Fibroblast of gingiva (primary cell): Measurements from ENCODE around the gene LIN7C.
"Not testable (repeated sequence)": the region's sequence is repeated elsewhere in the genome, so short reads cannot be mapped to it uniquely, and the experiment has no call there.

ENCODE experiments used
- DNase-seq: peaks from one replicate; pipeline ENCODE4 v3.0.0-alpha.2; 2011; ENCODE audit warnings: low read depth

LIN7C gene, protein sequence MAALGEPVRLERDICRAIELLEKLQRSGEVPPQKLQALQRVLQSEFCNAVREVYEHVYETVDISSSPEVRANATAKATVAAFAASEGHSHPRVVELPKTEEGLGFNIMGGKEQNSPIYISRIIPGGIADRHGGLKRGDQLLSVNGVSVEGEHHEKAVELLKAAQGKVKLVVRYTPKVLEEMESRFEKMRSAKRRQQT

DNA sequence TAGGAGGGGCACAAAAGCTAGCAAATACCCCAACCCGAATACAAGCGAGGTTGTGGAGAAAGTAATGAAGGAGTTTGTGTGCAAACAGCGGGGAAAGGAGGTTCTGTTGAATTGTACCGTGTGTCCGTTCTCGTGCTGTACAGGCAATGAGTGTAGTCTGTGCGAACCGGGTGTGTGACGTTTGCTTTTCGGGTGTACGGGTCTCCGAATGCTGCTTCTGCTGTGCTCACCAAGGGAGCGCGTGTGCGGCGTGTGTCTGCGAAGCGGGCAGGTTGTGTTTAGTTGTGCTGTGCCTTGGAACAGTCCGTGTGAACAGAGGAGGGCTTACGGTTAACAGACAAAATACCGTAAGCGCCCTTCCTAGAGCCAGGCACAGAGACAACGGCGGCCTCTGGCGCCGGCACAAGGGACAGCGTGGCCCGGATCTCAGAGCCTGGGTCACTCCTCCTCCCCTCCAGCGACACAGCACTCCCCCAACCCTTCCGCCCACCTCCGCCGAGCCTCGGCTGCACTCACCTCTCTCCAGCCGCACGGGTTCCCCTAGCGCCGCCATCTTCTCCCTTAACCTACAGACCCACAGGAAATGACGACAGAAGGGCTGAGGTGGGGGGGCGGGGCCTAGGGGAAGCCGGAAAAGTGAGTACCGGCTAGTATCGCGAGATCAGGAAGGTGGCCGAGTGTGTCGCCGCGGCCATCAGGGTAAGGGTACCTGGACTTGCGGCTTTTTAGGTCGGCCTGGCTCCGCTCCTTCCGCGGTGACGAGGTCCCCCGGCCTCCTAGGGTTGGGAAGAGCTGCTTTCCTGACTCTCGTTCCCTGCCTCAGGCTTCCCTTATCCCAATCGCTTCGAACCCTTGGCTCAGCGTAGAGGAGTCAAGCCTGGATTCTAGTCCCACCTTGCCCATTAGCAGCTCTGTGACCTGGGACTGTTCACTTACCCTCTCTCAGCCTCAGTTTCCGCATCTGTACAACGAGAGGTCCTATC, at the start of gene LIN7C:
LIN7C (minus strand) TSS at position 570 of the 983 bp plus-strand sequence; CDS start at position 553, 17 bp downstream.
- DNase-seq = peak; percentile 94

DNA sequence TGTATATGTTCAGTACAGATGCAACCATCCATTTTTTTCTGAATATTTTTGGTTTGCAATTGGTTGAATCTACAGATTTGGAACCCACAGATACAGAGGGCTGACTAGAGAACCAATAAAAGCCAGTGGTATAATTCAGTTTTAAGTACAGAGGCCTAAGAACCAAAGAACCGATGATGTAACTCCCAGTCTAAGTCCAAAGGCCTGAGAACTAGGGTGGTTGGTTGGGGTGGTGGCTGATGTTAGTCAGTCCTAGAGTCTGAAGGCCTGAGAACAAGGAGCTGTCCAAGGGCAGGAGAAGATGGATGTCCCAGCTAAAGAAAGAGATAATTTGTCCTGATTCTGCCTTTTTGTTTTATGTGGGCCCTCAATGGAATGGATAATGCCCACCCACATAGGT, 48.7 kb upstream of the LIN7C start:
- DNase-seq = no peak

DNA sequence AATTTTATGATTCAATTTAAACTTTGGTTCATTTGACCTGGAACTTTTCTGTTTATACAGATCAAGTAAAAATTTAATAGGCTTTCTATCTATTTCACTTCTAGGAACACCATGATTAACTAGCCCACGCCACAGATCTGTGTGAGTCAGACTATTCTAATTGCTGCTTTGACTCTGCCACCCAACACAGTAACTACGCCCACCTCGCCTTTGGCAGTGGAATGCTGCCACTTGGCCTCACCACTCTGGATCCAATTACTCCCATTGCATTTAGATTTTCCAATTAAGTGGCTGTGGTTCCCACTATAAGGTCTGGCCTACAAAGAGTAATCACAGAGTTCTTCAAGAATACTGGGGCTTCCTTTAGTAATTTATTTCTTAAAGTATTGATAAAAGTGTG, 46.6 kb upstream of the LIN7C start:
- no peak for DNase-seq

DNA sequence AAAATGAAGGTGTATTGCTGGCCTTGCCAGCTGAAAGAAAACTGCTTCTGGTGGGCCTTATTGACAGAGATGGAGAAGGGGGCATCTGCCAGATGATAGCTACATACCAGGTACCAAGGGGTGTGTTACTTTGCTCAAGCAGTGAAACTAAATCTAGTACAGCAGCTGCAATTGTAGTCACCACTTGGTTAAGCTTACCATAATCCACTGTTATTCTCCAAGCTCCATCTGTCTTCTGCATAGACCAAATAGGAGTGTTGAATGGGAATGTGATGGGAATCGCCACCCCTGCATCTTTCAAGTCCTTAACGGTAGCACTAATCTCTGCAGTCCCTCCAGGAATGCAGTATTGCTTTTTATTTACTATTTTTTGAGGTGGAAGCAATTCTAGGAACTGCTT, 45.8 kb upstream of the LIN7C start:
- DNase-seq = no peak

DNA sequence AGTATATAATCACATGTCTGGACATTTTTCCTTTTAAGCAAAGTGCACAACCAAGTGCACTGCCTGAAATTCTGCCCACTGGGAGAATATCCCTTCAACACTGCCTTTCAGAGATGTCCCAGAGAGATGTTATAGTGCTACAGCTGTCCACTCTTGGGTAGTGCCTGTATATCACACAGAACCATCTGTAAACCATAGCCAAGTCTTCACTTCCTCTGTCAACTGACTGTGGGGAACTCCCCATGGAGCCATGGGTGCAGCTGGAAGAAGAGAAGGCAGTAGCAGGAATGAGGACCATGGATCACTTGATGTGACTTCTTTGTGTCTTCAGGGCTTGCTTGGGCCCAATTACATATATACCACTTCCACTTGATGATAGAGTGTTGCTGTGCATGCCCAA, 44.6 kb upstream of the LIN7C start:
- no peak for DNase-seq

DNA sequence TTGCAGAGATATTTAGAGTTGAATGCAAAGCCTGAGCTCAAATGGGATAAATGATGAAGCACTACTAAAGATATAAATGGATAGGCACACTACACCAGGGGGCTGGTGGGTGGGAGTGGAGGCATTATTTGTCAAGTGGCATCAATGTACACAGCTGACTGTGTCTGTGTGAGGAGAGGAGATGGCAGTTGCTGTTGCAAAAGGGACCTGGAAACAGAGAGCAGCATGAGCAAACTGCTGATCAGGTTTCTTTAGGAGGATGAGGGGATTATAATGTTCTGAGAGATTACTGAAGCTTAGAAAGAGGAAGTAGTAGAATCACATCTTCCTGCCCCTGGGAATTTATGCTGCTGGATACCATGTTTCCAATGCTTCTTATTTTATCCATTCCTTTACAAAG, 39.4 kb upstream of the LIN7C start:
- peak; percentile 8 for DNase-seq

DNA sequence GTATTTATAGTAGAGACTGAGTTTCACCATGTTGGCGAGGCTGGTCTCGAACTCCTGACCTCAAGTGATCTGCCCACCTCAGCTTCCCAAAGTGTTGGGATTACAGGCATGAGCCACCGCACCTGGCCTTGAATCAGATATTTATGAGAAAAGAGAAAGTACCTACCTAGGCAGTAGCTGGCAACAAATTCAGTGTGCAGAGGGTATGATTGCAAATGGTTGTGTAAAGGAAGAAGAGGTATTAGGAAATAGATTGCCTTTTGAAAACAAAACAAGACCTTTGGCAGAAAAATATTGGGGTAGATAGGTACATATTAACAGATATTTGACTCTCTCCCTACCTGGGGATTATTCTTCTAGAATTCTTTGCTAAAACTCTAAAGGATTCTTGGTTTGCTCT, 38.5 kb upstream of the LIN7C start:
- DNase-seq = no peak

DNA sequence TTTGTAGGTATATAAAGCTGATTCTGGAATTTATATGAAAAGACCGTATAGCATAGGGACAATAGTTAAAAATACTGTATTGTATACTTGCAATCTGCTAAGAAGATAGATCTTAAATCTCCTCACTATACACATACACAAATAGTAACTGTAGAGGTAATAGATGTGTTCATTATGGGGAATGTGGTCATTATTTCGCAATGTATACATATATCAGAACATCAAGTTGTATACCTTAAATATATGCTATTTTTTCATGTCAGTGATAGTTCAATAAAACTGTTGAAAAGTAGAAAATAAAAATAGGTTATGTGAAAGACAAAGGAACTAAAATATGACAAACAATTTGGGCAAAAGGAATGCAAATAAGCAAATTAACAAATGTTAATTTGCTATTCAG, 35.2 kb upstream of the LIN7C start:
- no peak for DNase-seq

DNA sequence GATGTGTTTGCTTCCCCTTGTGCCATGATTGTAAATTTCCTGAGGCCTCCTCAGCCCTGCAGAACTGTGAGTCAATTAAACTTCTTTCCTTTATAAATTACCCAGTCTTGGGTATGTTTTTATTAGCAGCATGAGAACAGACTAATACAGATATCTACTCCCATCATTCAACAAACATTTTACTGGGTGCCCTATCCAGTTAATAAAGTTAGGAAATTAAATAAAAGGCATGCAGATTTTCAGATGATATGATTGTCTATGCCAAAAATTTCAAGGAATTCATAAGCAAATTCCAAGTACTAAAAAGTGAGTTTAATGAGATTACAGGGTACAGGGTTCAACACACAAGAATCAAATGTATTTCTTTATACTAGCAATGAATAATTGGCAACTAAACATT, 33.5 kb upstream of the LIN7C start:
- no peak for DNase-seq

DNA sequence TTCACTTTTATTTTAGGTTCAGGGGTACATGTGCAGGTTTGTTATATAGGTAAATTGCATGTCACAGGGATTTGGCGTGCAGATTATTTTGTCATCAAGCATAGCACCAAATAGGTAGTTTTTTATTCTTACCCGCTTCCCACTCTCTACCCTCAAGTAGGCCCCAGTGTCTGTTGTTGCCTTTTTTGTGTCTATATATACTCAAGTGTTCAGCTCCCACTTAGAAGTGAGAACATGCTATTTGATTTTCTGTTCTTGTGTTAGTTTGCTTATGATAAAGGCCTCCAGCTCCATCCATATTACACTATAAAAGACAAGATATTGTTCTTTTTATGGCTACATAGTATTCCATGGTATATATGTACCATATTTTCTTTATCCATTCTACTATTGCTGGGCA, 28.5 kb upstream of the LIN7C start:
- DNase-seq = no peak

DNA sequence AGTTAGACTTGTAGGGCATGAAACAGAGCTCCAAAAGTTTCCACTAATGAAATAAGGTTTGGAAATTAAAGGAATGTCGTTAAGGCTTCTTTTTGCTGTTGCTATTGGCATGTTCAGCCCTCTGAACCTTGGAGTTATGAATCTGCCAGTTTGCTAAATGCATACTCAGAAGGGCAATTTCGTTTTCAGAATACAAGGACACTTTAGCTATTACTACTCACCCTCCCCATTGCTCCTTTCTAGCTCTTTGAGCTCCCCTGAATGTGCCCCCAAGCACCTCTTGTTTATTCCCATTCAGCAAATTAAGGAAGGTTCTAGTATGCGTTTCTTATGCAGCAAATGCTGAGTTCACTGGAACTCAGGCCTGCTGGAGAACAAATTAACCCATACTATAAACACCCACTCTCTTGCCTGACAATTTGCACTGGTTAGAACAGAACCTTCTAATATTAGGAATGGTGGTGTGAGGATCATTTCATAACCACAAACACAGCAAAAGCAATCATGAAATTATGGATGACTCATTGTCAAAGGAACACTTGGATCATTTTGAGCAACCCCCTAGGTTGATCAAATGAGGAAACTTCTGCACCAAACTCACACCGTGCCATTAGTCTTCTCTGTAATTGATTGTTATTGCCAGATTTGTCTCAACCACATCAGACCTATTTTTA, 26.2 kb upstream of the LIN7C start:
- DNase-seq = peak; percentile 26

DNA sequence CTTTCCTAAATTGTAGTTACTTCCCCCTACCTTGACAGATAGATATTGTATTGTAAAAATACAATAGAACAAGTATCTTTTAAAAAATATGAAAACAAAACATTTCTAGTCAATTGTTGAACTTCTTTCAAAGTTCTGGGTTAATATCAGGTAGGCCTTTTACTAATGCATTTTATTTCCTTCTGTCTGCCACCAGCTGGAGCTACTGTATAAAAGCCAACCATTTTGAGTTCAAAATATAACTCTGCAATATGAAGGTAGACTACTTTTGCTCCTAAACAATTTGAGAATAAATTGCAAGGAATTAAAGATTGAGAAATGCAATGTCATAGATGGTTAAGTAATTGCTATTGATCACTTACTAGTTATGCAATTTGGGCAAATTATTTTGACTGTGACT, 22.1 kb upstream of the LIN7C start:
- DNase-seq = no peak

DNA sequence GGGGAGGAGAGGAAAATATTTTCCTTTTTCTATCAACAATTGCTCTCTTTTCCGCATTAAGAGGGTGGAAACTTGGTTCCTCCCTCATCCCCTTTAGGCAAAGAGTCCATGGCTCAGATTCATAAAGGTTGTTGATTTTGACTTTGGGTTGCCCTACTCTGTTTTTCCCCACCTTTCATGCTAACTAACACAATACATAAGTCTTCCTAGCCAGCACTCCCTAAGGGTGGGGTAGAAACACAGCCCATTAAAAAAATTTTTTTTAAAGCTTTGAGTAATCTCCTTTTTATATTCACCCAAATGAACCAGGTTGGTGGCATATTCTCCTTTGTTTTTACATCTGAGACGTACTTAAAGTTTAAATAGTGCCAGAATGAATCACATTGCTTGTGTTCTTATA, 20.0 kb upstream of the LIN7C start:
- no peak for DNase-seq

DNA sequence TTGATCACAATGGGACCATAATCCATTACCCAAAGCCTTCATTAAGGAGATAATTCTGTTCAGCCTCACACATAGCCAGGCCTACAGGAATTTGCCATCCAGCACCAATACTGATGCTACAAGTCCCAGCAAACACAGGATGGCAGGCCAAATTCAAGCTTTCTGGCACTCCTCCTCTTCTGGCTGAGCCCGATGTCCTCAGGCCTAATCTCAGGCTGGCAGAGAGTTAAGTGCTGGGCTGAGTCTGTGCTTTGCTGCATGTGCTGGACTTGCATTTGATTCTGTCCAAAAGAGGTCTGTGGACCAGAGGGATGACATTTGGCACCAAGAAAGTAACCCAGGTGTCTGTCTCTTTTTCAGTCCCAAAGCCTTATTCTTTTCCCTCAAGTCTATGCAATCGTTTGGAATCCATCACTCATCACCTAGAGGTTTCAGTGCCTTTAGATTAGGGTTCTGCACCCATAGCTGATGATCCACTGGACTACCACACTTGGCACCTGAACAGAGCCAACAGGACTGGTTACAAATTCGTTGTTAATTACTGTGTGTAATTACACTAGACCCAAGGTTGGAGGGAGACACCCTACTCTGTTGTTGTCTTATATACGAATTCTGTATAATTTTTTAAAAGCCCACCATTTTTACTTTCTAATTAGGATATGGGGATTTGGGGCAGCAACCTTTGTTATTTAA, 19.4 kb upstream of the LIN7C start:
- DNase-seq = no peak

DNA sequence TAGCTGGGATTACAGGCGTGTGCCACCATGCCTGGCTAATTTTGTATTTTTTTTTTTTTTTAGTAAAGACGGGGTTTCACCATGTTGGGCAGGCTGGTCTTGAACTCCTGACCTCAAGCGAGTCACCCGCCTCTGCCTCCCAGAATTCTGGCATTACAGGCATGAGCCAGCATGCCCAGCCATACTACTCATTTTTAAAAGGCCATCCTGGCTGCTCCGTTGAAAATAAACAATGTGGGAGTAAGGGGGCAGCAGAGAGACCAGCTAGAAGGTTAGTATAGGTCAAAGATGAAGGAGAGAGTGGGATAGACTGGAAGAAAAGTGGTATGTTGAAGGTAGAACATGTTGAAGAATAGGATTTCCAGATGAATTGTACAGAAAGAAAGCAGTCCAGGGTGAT, 17.6 kb upstream of the LIN7C start:
- peak; percentile 38 for DNase-seq

DNA sequence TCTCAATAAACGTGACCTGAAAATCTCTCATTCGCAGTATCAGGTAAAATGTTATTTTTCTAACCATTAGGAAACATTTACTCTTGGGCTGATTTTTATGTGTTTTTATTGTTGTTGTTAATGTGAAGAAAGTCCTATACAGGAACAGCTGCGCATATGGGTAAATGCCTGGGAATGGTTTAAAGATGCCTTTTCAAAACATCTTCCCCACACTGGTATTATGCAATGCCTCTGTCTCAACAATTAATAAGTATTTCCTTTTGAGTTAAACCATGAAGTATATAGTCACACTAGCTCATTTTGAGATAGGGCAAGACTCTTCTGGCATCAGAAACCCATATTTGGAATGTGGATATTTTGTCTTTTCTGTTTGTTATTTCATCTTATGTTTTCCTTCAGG, 13.7 kb upstream of the LIN7C start:
- no peak for DNase-seq

DNA sequence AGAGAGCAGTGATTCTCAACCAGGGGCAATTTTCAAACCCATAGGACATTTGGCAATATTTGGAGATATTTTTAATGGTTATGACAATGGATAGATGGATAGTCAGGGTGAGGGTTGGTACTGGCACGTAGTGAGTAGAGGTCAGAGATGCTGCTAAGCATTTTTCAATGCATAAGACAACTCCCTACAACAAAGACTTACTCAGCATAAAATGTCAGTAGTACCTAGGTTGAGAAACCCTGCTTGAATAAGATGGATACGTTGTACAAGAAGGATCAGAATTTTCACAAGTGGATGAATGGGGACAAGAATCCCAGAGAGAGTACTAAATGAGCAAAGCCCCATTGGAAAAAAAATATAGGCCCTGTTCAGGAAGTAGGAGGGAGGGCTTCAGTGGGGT, 11.9 kb upstream of the LIN7C start:
- DNase-seq = no peak

DNA sequence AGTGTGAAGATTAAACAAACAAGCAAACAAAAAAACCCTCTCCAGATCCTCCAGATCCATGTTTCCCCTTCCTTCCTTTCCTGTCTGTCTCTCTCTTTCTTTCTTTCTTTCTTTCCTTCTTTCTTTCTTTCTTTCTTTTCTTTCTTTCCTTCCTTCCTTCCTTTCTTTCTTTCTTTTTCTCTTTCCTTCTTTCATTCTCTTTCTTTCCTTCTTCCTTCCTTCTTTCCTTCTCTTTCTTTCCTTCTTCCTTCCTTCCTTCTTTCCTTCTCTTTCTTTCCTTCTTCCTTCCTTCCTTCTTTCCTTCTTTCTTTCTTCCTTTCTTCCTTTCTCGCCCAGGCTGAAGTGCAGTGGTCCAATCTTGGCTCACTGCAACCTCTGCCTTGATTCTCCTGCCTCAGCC, 10.9 kb upstream of the LIN7C start:
- DNase-seq = not testable (repeated sequence)

DNA sequence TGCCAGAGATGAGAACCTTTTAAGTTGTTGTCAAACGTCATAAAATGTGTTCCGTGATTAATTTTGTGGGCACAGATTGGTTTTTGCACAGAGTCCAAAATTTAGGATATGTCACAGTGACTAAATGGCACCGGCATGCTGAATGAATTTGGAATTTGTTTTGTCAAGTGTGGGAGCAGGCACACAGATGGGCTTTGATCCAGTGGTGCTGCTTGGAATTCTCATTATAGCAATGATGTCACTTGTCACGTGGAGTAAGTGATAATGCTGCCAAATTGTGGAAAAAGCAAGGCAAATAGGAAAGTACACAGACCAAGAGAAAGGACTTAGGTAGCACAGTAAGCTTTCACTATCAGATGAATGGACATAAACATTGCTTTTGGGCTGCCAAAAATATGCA, 8.0 kb upstream of the LIN7C start:
- DNase-seq = no peak

DNA sequence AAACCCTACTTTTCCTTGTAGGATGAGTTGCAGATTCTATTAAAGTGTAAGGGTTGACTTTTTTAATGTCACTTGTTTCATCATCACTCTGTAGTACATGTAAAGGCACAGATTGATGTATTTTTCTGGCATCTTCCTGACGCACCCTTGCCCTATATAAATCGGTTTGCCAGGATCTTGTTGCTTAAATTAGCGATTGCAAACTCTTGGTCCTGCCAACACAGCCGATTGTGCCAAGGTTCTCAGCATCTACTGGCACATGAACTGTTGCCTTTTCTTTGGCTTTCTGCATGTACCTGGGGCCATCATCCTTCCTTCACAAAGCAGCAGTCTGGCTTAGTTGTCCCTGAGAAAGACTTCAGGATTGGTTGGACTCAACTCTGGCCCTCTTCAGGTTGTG, 7.5 kb upstream of the LIN7C start:
- DNase-seq = no peak

DNA sequence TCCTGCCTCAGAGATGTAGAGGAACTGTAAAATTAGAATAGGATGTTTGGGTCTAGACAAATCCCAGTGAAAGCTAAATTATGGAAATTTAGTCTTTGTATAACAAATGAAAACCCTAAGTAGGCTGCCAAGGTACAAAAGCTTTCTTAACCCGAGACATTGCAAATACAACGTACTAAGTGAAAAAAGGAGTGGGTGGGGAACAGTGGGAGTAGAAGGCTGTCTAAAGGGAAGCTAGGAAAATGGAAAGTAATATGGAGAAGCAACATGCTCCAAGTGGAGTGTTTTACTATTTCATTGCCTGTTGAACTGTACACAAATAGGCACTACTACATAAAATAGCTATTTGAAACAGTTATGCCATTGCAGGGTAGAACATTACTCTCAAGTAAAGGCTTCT, 6.8 kb upstream of the LIN7C start:
- no peak for DNase-seq

DNA sequence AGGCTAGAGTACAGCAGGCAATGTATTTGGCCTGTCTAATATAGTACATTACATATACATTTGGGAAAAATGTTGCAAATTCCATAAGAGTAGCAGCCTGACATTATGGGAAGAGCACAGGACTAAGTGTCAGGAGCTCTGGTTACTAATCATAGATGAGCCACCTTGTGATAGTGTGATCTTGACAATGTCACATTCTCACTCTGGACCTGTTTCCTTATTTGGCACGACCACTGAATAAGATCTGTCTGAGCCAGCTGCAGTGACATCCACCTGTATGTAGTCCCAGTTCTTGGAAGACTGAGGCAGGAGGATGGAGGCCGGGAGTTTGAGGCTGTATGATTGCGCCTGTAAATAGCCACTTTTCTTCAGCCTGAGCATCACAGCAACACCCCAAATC, 5.7 kb upstream of the LIN7C start:
- no peak for DNase-seq
